Spinal cord (tissue), 10 donors: ENCODE results near the gene AOPEP. TPM values are rescaled to one million over a fixed set of nuclear protein-coding genes. Genes with fewer than 3 reads are reported as not detected.
"Not testable (repeated sequence)": the region's sequence is repeated elsewhere in the genome, so short reads cannot be mapped to it uniquely, and the experiment has no call there.

Source experiments
- DNase-seq, 6 donors: peaks; one replicate each; pipeline versions ENCODE4 v3.0.0 to v3.0.0-alpha.2; 2013 to 2015; ENCODE audit warnings: low spot score in 6 of 6, low read depth in 4 of 6
- H3K27ac ChIP-seq: one replicate; pipeline ENCODE4 v1.5.1; 2013; ENCODE audit warnings: low read depth, low read length, control low read depth
- H3K27me3 ChIP-seq: one replicate; pipeline ENCODE4 v1.6.1; 2013; ENCODE audit warnings: low read length; ENCODE audit not compliant: control insufficient read depth, insufficient read depth
- H3K36me3 ChIP-seq: one replicate; pipeline ENCODE4 v1.6.1; 2013; ENCODE audit warnings: low read length; ENCODE audit not compliant: control insufficient read depth, insufficient read depth
- H3K4me1 ChIP-seq: one replicate; pipeline ENCODE4 v1.6.1; 2013; ENCODE audit warnings: low read length; ENCODE audit not compliant: control insufficient read depth, insufficient read depth
- H3K4me3 ChIP-seq: one replicate; pipeline ENCODE4 v1.5.1; 2013; ENCODE audit warnings: low read depth, low read length, control low read depth
- H3K9me3 ChIP-seq: one replicate; pipeline ENCODE4 v1.6.1; 2013; ENCODE audit warnings: low read length; ENCODE audit not compliant: control insufficient read depth, insufficient read depth
- WGBS: methylation state at CpG from one replicate; pipeline ENCODE4 v1.1.5; 2013; ENCODE audit warnings: missing lambda C conversion rate; ENCODE audit not compliant: insufficient coverage; 5-methylcytosine and 5-hydroxymethylcytosine counted together
- polyA plus RNA-seq, 2 donors: library from polyadenylated mRNA; unstranded; fragments of 120-200 nt; gene quantifications; one replicate each; pipeline ENCODE4 v1.2.1, GENCODE V29; 2013; ENCODE audit not compliant: insufficient read length in 2 of 2
- total RNA-seq, 2 donors: library from RNA; depleted of rRNA in 1 of 2; stranded (reverse); fragments of 120-200 nt in 1 of 2; fragments of >200 nt in 1 of 2; gene quantifications; one replicate each; pipeline versions ENCODE4 v1.2.3 to v1.2.4, GENCODE V29; 2013 to 2014
- donor health status: healthy.

AOPEP gene
- total and polyA plus RNA-seq, 4 donors, result 42.8 to 77.4 (median 56.3) TPM

GRCh38 chr9:94826644-94827410, 100.3 kb downstream of the AOPEP start:
- no CpG with 5 or more reads among the region's 3 CpGs for WGBS
- DNase-seq, result no peak

GRCh38 chr9:94827584-94828304, 101.2 kb downstream of the AOPEP start:
- Histone ChIP-seq H3K36me3 (no peaks in the 10 kb centered on the region), H3K27me3 (no peaks in the 10 kb centered on the region), H3K4me3 (no peak overlapping the region), H3K9me3 (no peaks in the 10 kb centered on the region), H3K27ac (peak overlapping the region; percentile 85), H3K4me1 (peaks cover 10% of the 10 kb centered on the region)
- peak in 1 of 6 donors; percentile 77 for DNase-seq
- no CpG with 5 or more reads among the region's 8 CpGs for WGBS

More at GRCh38 chr9:94826644-94827410, 100.3 kb downstream of the AOPEP start:
- peaks cover 13% of the 10 kb centered on the region for H3K4me1 ChIP-seq
- H3K4me3 ChIP-seq, result no peak overlapping the region
- no peaks in the 10 kb centered on the region for H3K9me3 ChIP-seq
- H3K36me3 ChIP-seq, result no peaks in the 10 kb centered on the region
- H3K27me3 ChIP-seq, result no peaks in the 10 kb centered on the region
- peak overlapping the region; percentile 85 for H3K27ac ChIP-seq

GRCh38 chr9:94829380-94830070, 103.0 kb downstream of the AOPEP start:
- Histone ChIP-seq H3K27ac (no peak overlapping the region), H3K4me3 (no peak overlapping the region), H3K27me3 (no peaks in the 10 kb centered on the region), H3K36me3 (no peaks in the 10 kb centered on the region), H3K4me1 (peaks cover 10% of the 10 kb centered on the region), H3K9me3 (no peaks in the 10 kb centered on the region)
- DNase-seq, result no peak
- 91% methylated on average over 3 of the region's 4 CpGs for WGBS

GRCh38 chr9:94830071-94830604, 103.6 kb downstream of the AOPEP start:
- WGBS, result no CpG with 5 or more reads among the region's 3 CpGs
- H3K4me3 ChIP-seq, result not testable (repeated sequence)

GRCh38 chr9:94833802-94834201, 107.3 kb downstream of the AOPEP start:
- no CpG with 5 or more reads among the region's 4 CpGs for WGBS
- no peaks in the 10 kb centered on the region for H3K36me3 ChIP-seq

More at GRCh38 chr9:94830071-94830604, 103.6 kb downstream of the AOPEP start:
- H3K27ac ChIP-seq, H3K36me3 ChIP-seq, H3K4me1 ChIP-seq, H3K27me3 ChIP-seq, H3K9me3 ChIP-seq, DNase-seq: not testable (repeated sequence)

GRCh38 chr9:94837404-94837803, 110.9 kb downstream of the AOPEP start:
- H3K9me3 ChIP-seq, result peaks cover 3% of the 10 kb centered on the region
- H3K4me3 ChIP-seq, result no peak overlapping the region
- H3K4me1 ChIP-seq, result no peaks in the 10 kb centered on the region
- H3K36me3 ChIP-seq, result no peaks in the 10 kb centered on the region
- no peaks in the 10 kb centered on the region for H3K27me3 ChIP-seq
- no CpG with 5 or more reads among the region's 5 CpGs for WGBS
- H3K27ac ChIP-seq, result no peak overlapping the region
- DNase-seq, result no peak

More at GRCh38 chr9:94833802-94834201, 107.3 kb downstream of the AOPEP start:
- DNase-seq, result no peak
- H3K9me3 ChIP-seq, result no peaks in the 10 kb centered on the region
- H3K4me1 ChIP-seq, result no peaks in the 10 kb centered on the region
- no peak overlapping the region for H3K27ac ChIP-seq
- H3K4me3 ChIP-seq, result no peak overlapping the region
- no peaks in the 10 kb centered on the region for H3K27me3 ChIP-seq

- H3K9me3 ChIP-seq, result peaks cover 3% of the 10 kb centered on the region
- no peaks in the 10 kb centered on the region for H3K27me3 ChIP-seq
- no peak overlapping the region for H3K4me3 ChIP-seq
- no peaks in the 10 kb centered on the region for H3K4me1 ChIP-seq
- no peak for DNase-seq
- no peaks in the 10 kb centered on the region for H3K36me3 ChIP-seq
- WGBS, result no CpG with 5 or more reads among the region's 1 CpG
- no peak overlapping the region for H3K27ac ChIP-seq
Measured at GRCh38 chr9:94839398-94839797, 112.9 kb downstream of the AOPEP start.

GRCh38 chr9:94840738-94841137, 114.2 kb downstream of the AOPEP start:
- H3K36me3 ChIP-seq, result no peaks in the 10 kb centered on the region
- H3K27ac ChIP-seq, result no peak overlapping the region
- no peaks in the 10 kb centered on the region for H3K4me1 ChIP-seq
- peaks cover 3% of the 10 kb centered on the region for H3K9me3 ChIP-seq
- no peak overlapping the region for H3K4me3 ChIP-seq
- no peak for DNase-seq
- H3K27me3 ChIP-seq, result no peaks in the 10 kb centered on the region

GRCh38 chr9:94843134-94843533, 116.6 kb downstream of the AOPEP start:
- Histone ChIP-seq H3K27me3 (no peaks in the 10 kb centered on the region), H3K4me1 (no peaks in the 10 kb centered on the region), H3K9me3 (peaks cover 3% of the 10 kb centered on the region), H3K36me3 (no peaks in the 10 kb centered on the region), H3K4me3 (no peak overlapping the region), H3K27ac (no peak overlapping the region)
- WGBS, result 83% methylated on average over 3 of the region's 4 CpGs
- DNase-seq, result no peak
